Calu3 (cell line): Measurements from ENCODE around the gene PLCB3. TPM values are rescaled to one million over a fixed set of nuclear protein-coding genes. Genes with fewer than 3 reads are reported as not detected.

Experiments used
- BruUV-seq: library from RNA; stranded (reverse); fragments of 400-500 nt; replicated peaks from 2 replicates; lab custom pipeline; 2021; lab: Mats Ljungman, UMichigan
- CTCF ChIA-PET: fragments of 300-600 bp; sonication (Branson Sonifier 250); formaldehyde crosslinking; loops from one replicate; lab custom pipeline; 2022; ENCODE audit warnings: antibody characterized with exemption; lab: Charles Lee
- DNase-seq: peaks from one replicate; pipeline ENCODE4 v3.0.0; 2022
- H3K27ac Mint-ChIP-seq: one replicate; pipeline ENCODE4 v1.8.0; 2022; ENCODE audit warnings: mixed read lengths; ENCODE audit not compliant: unreplicated experiment
- H3K27me3 Mint-ChIP-seq: one replicate; pipeline ENCODE4 v1.8.0; 2022; ENCODE audit warnings: mixed read lengths; ENCODE audit not compliant: unreplicated experiment
- H3K36me3 Mint-ChIP-seq: one replicate; pipeline ENCODE4 v1.8.0; 2022; ENCODE audit warnings: mild to moderate bottlenecking, moderate library complexity, mixed read lengths; ENCODE audit not compliant: insufficient read depth, unreplicated experiment
- H3K4me1 Mint-ChIP-seq: one replicate; pipeline ENCODE4 v1.8.0; 2022; ENCODE audit warnings: mild to moderate bottlenecking, low read depth, mixed read lengths; ENCODE audit not compliant: unreplicated experiment
- H3K4me3 Mint-ChIP-seq: one replicate; pipeline ENCODE4 v1.8.0; 2022; ENCODE audit warnings: mild to moderate bottlenecking, low read depth, moderate library complexity, mixed read lengths; ENCODE audit not compliant: unreplicated experiment
- H3K9me3 Mint-ChIP-seq: one replicate; pipeline ENCODE4 v1.8.0; 2022; ENCODE audit warnings: low read depth, mixed read lengths; ENCODE audit not compliant: unreplicated experiment
- CTCF ChIP-seq: fragments of 200-600 bp; IDR thresholded peaks from one replicate; pipeline ENCODE4 v1.8.0; 2022; ENCODE audit warnings: antibody characterized with exemption; ENCODE audit not compliant: unreplicated experiment
- intact Hi-C: fragments of 100-400 bp; cut with micrococcal nuclease; formaldehyde crosslinking; loops from one replicate; pipeline ENCODE4 v1.10.0; 2022; ENCODE audit not compliant: unreplicated experiment
- total RNA-seq: library from RNA; stranded (reverse); gene quantifications from 2 replicates; pipeline ENCODE4 v1.2.3, GENCODE V29; 2022

PLCB3 gene
- total RNA-seq, 1 experiment from 2014 or later, result 39.5 TPM

GRCh38 chr11:64261556-64262080, 10.3 kb downstream of the PLCB3 start:
- H3K4me1 Mint-ChIP-seq, result no peaks in the 10 kb centered on the region
- no peaks in the 10 kb centered on the region for H3K9me3 Mint-ChIP-seq
- CTCF ChIA-PET, result no interaction called here
- BruUV-seq, result no TSS peak
- DNase-seq, result no peak
- peaks cover 38% of the 10 kb centered on the region for H3K36me3 Mint-ChIP-seq
- no peak overlapping the region for H3K27ac Mint-ChIP-seq
- TF ChIP-seq CTCF, result no peak
- no peaks in the 10 kb centered on the region for H3K27me3 Mint-ChIP-seq
- intact Hi-C loops, result no loop called here
- no peak overlapping the region for H3K4me3 Mint-ChIP-seq

GRCh38 chr11:64262271-64263002, 11.1 kb downstream of the PLCB3 start:
- CTCF ChIA-PET, result interaction anchor here (1.0 kb wide), 1 partner anchor 41 kb away, joined by 3 read pairs; no protein-coding TSS in a partner anchor
- Mint-ChIP-seq H3K27ac (no peak overlapping the region), H3K36me3 (peaks cover 39% of the 10 kb centered on the region)

GRCh38 chr11:64263021-64263946, 12.0 kb downstream of the PLCB3 start:
- no TSS peak for BruUV-seq
- DNase-seq, result no peak
- Mint-ChIP-seq H3K4me1 (peaks cover 7% of the 10 kb centered on the region), H3K27ac (no peak overlapping the region), H3K4me3 (no peak overlapping the region), H3K27me3 (no peaks in the 10 kb centered on the region), H3K9me3 (no peaks in the 10 kb centered on the region), H3K36me3 (peaks cover 44% of the 10 kb centered on the region)
- no peak for TF ChIP-seq CTCF
- intact Hi-C loops, result no loop called here
- CTCF ChIA-PET, result interaction anchor here (1.0 kb wide), 1 partner anchor 41 kb away, joined by 3 read pairs; no protein-coding TSS in a partner anchor

More at GRCh38 chr11:64262271-64263002, 11.1 kb downstream of the PLCB3 start:
- BruUV-seq, result no TSS peak
- no peaks in the 10 kb centered on the region for H3K4me1 Mint-ChIP-seq
- intact Hi-C loops, result no loop called here
- H3K4me3 Mint-ChIP-seq, result no peak overlapping the region
- TF ChIP-seq CTCF, result no peak
- no peaks in the 10 kb centered on the region for H3K9me3 Mint-ChIP-seq
- DNase-seq, result no peak
- H3K27me3 Mint-ChIP-seq, result no peaks in the 10 kb centered on the region

- Mint-ChIP-seq H3K4me1 (peaks cover 13% of the 10 kb centered on the region), H3K27me3 (no peaks in the 10 kb centered on the region), H3K27ac (no peak overlapping the region), H3K36me3 (peaks cover 48% of the 10 kb centered on the region), H3K4me3 (no peak overlapping the region), H3K9me3 (no peaks in the 10 kb centered on the region)
- no peak for DNase-seq
- intact Hi-C loops, result no loop called here
- CTCF ChIA-PET, result no interaction called here
- TF ChIP-seq CTCF, result no peak
- BruUV-seq, result no TSS peak
Observed at GRCh38 chr11:64263947-64264317, 12.6 kb downstream of the PLCB3 start.
